Activated CD8-positive, alpha-beta T cell treated with anti-CD3 and anti-CD28 coated beads, Interleukin-2, amount 10 ng/mL, durations not matched to agents 7 days and 5 days (primary cell): ENCODE results near the gene MCC. TPM values are rescaled to one million over a fixed set of nuclear protein-coding genes. Genes with fewer than 3 reads are reported as not detected.

Experiments
- ATAC-seq: fragments of 150-1000 bp; cut with Tn5 transposase; one replicate; pipeline ENCODE4 v1.10.0; 2021; ENCODE audit warnings: moderate library complexity
- CTCF ChIA-PET: fragments of 350-600 bp; sonication (Branson Sonifier 250); formaldehyde crosslinking; loops from one replicate; lab custom pipeline; 2021; ENCODE audit warnings: antibody characterized with exemption; lab: Charles Lee
- POLR2A ChIA-PET: fragments of 350-600 bp; sonication (Branson Sonifier 250); formaldehyde crosslinking; loops from one replicate; lab custom pipeline; 2021; ENCODE audit warnings: antibody characterized with exemption; lab: Charles Lee
- DNase-seq: peaks from one replicate; pipeline ENCODE4 v3.0.0-alpha.2; 2020
- H3K27ac Mint-ChIP-seq: one replicate; pipeline ENCODE4 v1.8.0; 2021; ENCODE audit warnings: mild to moderate bottlenecking, mixed read lengths
- H3K27me3 Mint-ChIP-seq: one replicate; pipeline ENCODE4 v1.8.0; 2021; ENCODE audit warnings: low read depth, mixed read lengths
- H3K36me3 Mint-ChIP-seq: one replicate; pipeline ENCODE4 v1.8.0; 2021; ENCODE audit warnings: low read depth, mixed read lengths
- H3K4me1 Mint-ChIP-seq: one replicate; pipeline ENCODE4 v1.8.0; 2021; ENCODE audit warnings: low read depth, mixed read lengths
- H3K4me3 Mint-ChIP-seq: one replicate; pipeline ENCODE4 v1.8.0; 2021; ENCODE audit warnings: mild to moderate bottlenecking, mixed read lengths
- H3K9me3 Mint-ChIP-seq: one replicate; pipeline ENCODE4 v1.8.0; 2022; ENCODE audit warnings: mixed read lengths; ENCODE audit not compliant: insufficient read depth
- total RNA-seq, 2 experiments: library from RNA; stranded (reverse); gene quantifications; one replicate each; pipeline ENCODE4 v1.2.3, GENCODE V29; 2021

The MCC gene
- total RNA-seq, 2 experiments from 2014 or later, result 7.6 to 8.0 TPM

DNA sequence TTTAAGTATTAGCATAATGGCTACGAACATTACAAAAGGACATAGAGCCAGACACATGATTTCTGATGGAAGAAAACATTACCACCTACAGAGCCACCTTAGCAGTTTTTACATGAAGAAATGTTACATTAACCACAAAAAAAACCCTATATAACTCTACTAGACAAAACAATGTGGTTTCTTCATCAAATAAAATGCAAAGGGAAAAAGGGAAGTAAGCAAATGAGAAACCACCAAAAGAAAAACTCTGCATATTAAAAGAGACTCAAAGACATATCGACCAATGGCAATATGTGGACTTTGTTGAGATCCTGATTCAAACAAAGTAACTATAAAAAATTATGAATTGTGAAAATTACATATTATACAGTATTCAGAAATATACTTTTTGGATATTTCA is 186.1 kb downstream of the MCC start:
- Mint-ChIP-seq H3K9me3 (no peaks in the 10 kb centered on the region), H3K4me1 (no peaks in the 10 kb centered on the region), H3K4me3 (no peak overlapping the region), H3K27me3 (peaks cover 36% of the 10 kb centered on the region), H3K27ac (no peak overlapping the region), H3K36me3 (no peaks in the 10 kb centered on the region)
- CTCF ChIA-PET, result no interaction called here
- POLR2A ChIA-PET, result interaction anchor here (0.6 kb wide), 1 partner anchor 58 kb away, joined by 3 read pairs; no protein-coding TSS in a partner anchor
- DNase-seq (no peak), ATAC-seq (no peak)

DNA sequence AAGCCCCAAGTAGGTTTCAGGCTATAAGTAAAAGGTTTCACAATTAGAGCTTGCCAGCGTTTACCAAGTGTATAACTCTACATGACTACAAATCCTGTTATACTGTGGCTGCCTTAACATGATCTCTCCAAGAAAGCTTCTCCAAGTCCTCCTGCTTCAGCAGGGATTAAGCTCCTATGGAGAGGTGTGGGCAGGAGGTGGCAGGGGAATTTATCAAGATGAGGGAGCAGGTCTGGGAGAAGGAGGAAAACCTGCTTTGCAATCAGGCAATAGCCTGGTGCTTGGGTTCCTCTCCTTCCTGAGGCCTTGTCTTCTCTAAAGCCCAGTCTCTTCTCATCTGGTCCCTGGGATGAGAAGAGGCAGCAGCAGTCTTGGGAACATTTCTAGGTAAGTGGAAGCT is 188.7 kb downstream of the MCC start:
- Mint-ChIP-seq H3K4me3 (no peak overlapping the region), H3K27me3 (peaks cover 36% of the 10 kb centered on the region), H3K27ac (no peak overlapping the region), H3K36me3 (no peaks in the 10 kb centered on the region), H3K9me3 (no peaks in the 10 kb centered on the region), H3K4me1 (peaks cover 8% of the 10 kb centered on the region)
- POLR2A ChIA-PET, result no interaction called here
- CTCF ChIA-PET, result interaction anchor here (1.1 kb wide), 1 partner anchor 313 kb away, joined by 3 read pairs; no protein-coding TSS in a partner anchor
- no peak for ATAC-seq
- DNase-seq, result no peak

DNA sequence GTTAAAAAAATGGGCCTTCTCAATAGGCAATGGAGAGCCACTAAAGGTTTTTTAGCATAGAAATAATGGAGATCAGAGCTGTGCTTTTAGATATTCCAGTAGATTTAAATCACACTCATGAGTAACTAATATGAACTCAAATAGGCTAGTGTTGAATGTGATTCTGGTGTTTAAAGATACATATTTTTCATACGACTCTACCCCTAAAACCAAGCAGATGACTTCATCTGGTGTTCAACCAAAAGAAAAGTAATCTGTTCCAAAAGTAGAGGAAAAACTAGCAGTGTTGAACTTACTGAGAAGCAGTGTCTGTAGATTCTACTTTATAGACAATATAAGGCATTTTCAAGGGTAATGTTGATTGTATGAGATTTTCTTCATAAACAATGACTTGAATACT is 191.6 kb downstream of the MCC start:
- H3K27ac Mint-ChIP-seq, result no peak overlapping the region
- peaks cover 30% of the 10 kb centered on the region for H3K27me3 Mint-ChIP-seq
- ChIA-PET POLR2A (no interaction called here), CTCF (interaction anchor here (1.2 to 3.3 kb wide), 2 partner anchors 33 to 214 kb away, joined by 4 to 14 read pairs; no protein-coding TSS in a partner anchor)
- no peak for DNase-seq
- no peaks in the 10 kb centered on the region for H3K9me3 Mint-ChIP-seq
- H3K4me1 Mint-ChIP-seq, result peaks cover 17% of the 10 kb centered on the region
- ATAC-seq, result no peak
- H3K4me3 Mint-ChIP-seq, result no peak overlapping the region
- H3K36me3 Mint-ChIP-seq, result no peaks in the 10 kb centered on the region

DNA sequence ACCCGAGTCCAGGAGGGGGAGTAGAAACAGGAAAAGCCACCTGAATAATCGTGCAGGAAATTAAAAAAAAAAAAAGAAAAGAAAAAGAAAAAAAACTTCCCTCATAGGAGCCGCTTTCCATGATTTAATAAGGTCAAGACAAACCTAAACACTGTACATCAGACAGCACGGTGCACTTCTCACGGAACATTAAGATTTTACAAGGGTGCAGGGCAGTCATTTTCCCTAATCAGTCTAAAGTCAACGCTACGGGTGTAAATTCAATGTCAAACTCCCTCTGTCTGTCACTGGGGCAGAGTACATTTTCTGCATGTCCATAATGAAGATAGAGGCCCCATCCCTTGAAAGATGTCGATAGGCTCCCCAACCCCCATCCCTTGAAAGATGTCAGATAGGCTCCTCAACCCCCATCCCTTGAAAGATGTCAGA is 193.1 kb downstream of the MCC start:
- Mint-ChIP-seq H3K27me3 (peaks cover 39% of the 10 kb centered on the region), H3K9me3 (no peaks in the 10 kb centered on the region), H3K36me3 (no peaks in the 10 kb centered on the region), H3K4me3 (peak overlapping the region; percentile 90), H3K27ac (peak overlapping the region; percentile 75), H3K4me1 (peaks cover 17% of the 10 kb centered on the region)
- POLR2A ChIA-PET, result interaction anchor here (0.5 to 2.8 kb wide), 6 partner anchors 16 to 272 kb away, joined by 3 to 14 read pairs (median 3); no protein-coding TSS in a partner anchor
- CTCF ChIA-PET, result interaction anchor here (1.2 to 3.3 kb wide), 8 partner anchors 15 to 299 kb away, joined by 3 to 25 read pairs (median 6); no protein-coding TSS in a partner anchor
- no peak for ATAC-seq
- no peak for DNase-seq

DNA sequence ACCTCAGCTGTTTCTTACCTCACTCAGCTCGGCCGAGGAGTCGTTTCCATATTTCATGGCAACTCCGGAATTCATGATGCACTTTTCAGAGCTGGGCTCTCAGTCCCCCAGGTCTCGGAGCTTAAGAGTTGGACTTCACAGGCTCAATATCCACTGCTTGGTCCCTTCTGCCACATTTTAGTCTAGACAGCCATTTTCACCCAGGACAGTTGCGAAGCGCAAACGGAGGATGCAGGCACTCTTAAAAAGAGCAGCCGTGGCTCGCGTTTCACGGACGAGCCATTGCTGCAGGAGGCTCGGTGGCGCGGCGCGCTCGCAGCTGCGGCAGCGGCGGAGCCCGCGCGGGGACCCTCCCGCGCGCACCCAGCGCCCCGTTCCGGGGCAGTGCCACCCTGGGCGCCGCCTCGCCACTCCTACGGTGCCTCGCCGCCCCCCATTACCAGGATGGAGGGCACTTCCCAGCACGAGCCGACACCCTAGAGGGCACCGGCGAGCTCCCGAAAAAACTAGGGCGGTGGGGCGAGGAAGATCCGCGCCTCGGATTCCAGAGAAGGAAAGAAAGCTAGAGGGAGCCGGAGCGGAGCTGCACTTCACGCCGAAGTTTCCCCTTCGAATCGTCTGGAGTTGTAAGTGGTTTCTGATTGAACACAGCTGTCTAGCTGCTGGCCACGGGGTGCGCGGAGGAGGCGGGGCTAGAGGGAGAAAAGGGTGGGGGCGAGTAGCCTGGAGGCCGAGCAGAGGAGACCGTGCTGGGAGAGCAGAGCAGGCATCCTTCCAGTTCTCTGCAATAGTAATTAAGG is 193.7 kb downstream of the MCC start:
- H3K36me3 Mint-ChIP-seq, result no peaks in the 10 kb centered on the region
- no peaks in the 10 kb centered on the region for H3K9me3 Mint-ChIP-seq
- DNase-seq, result peak; percentile 87
- ATAC-seq, result peak; percentile 92
- H3K27me3 Mint-ChIP-seq, result peaks cover 43% of the 10 kb centered on the region
- CTCF ChIA-PET, result interaction anchor here (0.8 to 3.3 kb wide), 15 partner anchors 14 to 318 kb away, joined by 3 to 25 read pairs (median 4); no protein-coding TSS in a partner anchor
- H3K4me3 Mint-ChIP-seq, result peak overlapping the region; percentile 90
- H3K4me1 Mint-ChIP-seq, result peaks cover 17% of the 10 kb centered on the region
- peak overlapping the region; percentile 83 for H3K27ac Mint-ChIP-seq
- POLR2A ChIA-PET, result interaction anchor here (0.5 to 2.8 kb wide), 10 partner anchors 13 to 271 kb away, joined by 3 to 14 read pairs (median 3); no protein-coding TSS in a partner anchor

DNA sequence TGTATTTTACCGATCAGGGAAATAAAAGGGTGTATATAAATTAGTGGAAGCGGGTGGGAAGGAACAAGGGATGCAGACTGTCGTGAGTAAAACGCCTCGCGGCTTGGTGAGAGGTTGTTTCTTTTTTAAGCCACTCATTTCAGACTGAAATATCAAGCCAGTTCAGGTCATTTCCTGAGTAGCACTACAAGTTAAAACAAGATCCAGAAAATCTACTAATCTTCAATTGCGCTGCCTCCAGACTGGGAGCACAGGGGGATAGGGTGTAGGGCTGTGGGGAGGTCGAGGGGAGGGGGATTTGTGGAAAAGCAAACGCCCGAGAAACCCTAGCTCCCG is 194.3 kb downstream of the MCC start:
- Mint-ChIP-seq H3K4me3 (peak overlapping the region; percentile 90), H3K9me3 (no peaks in the 10 kb centered on the region), H3K27ac (peak overlapping the region; percentile 83), H3K27me3 (peaks cover 43% of the 10 kb centered on the region), H3K4me1 (peaks cover 17% of the 10 kb centered on the region), H3K36me3 (no peaks in the 10 kb centered on the region)
- ChIA-PET CTCF (interaction anchor here (1.0 to 3.3 kb wide), 13 partner anchors 14 to 298 kb away, joined by 3 to 25 read pairs (median 4); no protein-coding TSS in a partner anchor), POLR2A (interaction anchor here (0.6 to 2.8 kb wide), 5 partner anchors 13 to 231 kb away, joined by 3 to 14 read pairs (median 3); no protein-coding TSS in a partner anchor)
- peak; percentile 40 for ATAC-seq
- peak; percentile 36 for DNase-seq

DNA sequence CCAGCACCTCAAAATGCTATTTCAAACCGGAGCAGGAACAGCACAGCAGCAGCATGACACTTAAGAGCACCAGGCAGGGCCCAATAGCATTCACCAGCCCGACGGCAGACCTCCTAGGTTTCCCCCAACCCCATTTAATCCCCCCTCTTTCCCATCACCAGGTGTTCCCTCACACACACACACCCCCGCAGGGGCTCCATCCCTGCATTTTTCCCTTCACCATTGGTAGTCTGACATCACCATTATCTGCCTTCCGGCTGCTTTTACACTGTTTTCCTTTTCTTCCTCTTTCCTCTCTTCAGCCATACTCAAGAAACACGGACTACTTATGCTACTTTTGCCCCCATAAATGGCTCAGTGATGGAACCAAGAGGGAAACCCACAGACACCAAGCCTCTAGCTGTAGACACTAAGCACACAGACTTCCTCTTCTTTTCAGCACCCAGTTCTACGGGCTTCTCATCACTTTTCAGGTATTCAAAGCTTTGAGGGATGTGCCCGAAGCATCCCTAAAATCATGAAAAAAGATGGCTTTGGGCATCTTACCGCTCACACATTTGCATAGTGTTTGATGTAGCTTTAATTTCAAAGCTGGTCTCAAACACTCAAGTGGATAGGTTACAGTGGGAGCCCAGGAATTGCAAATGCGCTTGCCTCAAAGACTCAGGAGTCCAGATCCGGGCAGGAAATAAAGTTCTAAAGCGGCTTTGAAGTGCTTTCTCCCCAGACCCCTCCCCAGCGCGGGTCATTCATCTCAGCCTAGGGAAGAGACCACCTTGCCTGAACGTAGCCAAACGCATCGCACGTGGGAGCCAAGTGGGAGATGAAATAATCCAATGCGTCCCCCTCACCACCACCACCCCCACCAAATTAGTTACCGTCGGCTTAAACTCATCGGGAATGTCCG is 194.9 kb downstream of the MCC start:
- Mint-ChIP-seq H3K36me3 (no peaks in the 10 kb centered on the region), H3K9me3 (no peaks in the 10 kb centered on the region), H3K4me1 (peaks cover 17% of the 10 kb centered on the region), H3K27ac (peak overlapping the region; percentile 23), H3K4me3 (peak overlapping the region; percentile 90), H3K27me3 (peaks cover 40% of the 10 kb centered on the region)
- ChIA-PET CTCF (interaction anchor here (0.7 to 3.3 kb wide), 10 partner anchors 19 to 297 kb away, joined by 3 to 25 read pairs (median 4); no protein-coding TSS in a partner anchor), POLR2A (interaction anchor here (0.6 to 2.8 kb wide), 5 partner anchors 12 to 232 kb away, joined by 3 to 14 read pairs (median 3); no protein-coding TSS in a partner anchor)
- DNase-seq, result no peak
- ATAC-seq, result peak; percentile 2

DNA sequence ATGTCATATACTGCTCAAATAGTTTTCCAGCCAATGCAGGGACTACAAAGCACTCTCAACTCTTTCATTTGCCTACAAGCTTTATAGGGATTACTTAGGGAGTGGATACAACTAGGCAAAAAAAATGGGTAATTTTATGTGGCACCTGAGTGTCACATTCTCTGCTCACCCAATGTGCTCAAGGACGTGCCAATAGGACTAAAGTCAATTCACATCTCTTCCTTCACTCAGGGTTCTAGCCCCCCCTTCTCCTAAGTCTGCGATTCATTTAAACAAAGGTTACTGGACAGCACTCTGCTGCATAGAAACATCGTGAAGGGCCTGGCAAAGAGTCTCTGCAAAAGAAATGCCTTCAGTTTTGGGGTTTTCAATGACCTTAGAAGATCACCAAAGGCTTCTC is 195.8 kb downstream of the MCC start:
- Mint-ChIP-seq H3K4me3 (no peak overlapping the region), H3K27me3 (peaks cover 33% of the 10 kb centered on the region)

DNA sequence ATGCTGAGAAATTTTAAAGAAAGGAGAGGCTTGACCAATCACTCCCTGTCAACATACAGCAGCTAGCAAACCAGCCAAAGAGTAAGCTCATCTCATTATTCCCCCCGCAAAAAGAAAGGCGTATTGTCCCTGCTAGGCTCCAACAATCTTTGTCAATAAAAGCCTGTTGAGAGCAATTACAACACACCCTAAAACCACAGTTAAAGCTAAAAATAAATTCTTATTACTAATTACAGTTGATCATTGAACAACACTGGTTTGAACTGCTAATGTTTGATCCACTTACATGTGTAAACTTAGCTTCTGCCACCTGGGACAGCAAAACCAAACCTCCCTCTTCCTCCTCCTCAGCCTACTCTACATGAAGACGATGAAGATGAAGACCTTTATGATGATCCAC is 204.7 kb downstream of the MCC start:
- no peaks in the 10 kb centered on the region for H3K36me3 Mint-ChIP-seq

More for the DNA sequence above, 195.8 kb downstream of the MCC start:
- no peak for ATAC-seq
- no peak overlapping the region for H3K27ac Mint-ChIP-seq
- peaks cover 17% of the 10 kb centered on the region for H3K4me1 Mint-ChIP-seq
- CTCF ChIA-PET, result interaction anchor here (1.1 kb wide), 1 partner anchor 12 kb away, joined by 3 read pairs; no protein-coding TSS in a partner anchor
- POLR2A ChIA-PET, result no interaction called here
- no peak for DNase-seq
- no peaks in the 10 kb centered on the region for H3K36me3 Mint-ChIP-seq
- H3K9me3 Mint-ChIP-seq, result no peaks in the 10 kb centered on the region

DNA sequence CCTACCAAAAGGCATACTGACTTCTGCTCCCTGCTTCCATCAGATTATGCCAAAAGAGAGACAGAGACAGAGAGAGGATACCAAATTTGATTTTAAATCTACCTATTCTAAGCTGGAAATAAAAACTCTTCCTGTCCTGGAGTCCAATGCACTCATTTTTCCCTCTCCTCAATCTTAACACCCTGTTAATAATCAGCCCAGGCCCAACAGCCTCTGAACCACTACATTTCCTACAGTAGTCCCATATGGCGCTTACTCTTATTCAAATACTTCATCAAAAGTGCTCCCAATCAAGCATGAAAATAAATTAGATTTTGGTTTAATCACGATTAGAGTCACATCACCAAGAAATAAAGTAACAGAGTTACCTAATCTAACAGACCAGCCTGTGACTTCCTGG is 205.8 kb downstream of the MCC start:
- ChIA-PET POLR2A (no interaction called here), CTCF (no interaction called here)
- Mint-ChIP-seq H3K4me1 (peaks cover 5% of the 10 kb centered on the region), H3K27me3 (peaks cover 3% of the 10 kb centered on the region), H3K4me3 (no peak overlapping the region), H3K9me3 (no peaks in the 10 kb centered on the region), H3K27ac (no peak overlapping the region), H3K36me3 (no peaks in the 10 kb centered on the region)
- ATAC-seq (no peak), DNase-seq (no peak)

More for the DNA sequence above, 204.7 kb downstream of the MCC start:
- ChIA-PET CTCF (no interaction called here), POLR2A (no interaction called here)
- Mint-ChIP-seq H3K27ac (no peak overlapping the region), H3K4me1 (peaks cover 5% of the 10 kb centered on the region), H3K9me3 (no peaks in the 10 kb centered on the region), H3K4me3 (no peak overlapping the region), H3K27me3 (peaks cover 3% of the 10 kb centered on the region)
- DNase-seq, result no peak
- no peak for ATAC-seq

DNA sequence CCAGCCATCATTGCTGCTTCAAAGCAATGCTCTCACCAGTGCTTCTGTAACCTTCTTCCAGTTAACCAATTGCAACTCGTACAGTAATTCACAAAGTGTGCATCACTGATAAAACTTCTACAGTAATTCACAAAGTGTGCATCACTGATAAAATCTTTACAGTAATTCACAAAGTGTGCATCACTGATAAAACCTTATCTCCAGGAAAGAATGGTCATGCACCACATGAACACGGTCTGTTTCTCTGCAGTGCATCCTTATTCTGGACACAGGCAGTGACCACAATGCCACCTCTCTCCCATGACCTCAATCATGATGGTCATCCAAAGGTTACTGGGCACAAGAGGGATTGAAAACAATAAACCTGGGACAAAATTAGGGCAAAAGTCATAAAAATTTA is 207.1 kb downstream of the MCC start:
- H3K9me3 Mint-ChIP-seq, result no peaks in the 10 kb centered on the region
- peaks cover 3% of the 10 kb centered on the region for H3K27me3 Mint-ChIP-seq
- no peaks in the 10 kb centered on the region for H3K36me3 Mint-ChIP-seq
- DNase-seq (no peak), ATAC-seq (no peak)
- no peak overlapping the region for H3K27ac Mint-ChIP-seq
- H3K4me1 Mint-ChIP-seq, result peaks cover 5% of the 10 kb centered on the region
- ChIA-PET CTCF (interaction anchor here (1.5 to 2.0 kb wide), 2 partner anchors 11 to 13 kb away, joined by 3 to 6 read pairs; no protein-coding TSS in a partner anchor), POLR2A (interaction anchor here (0.7 to 1.4 kb wide), 3 partner anchors 13 to 314 kb away, joined by 3 read pairs; no protein-coding TSS in a partner anchor)
- no peak overlapping the region for H3K4me3 Mint-ChIP-seq
